COR-L47 (cell line): ENCODE data around the gene ITPRID2.

Experiments used
- DNase-seq: peaks from one replicate; lab custom pipeline; 2025; lab: John Stamatoyannopoulos, UW

The ITPRID2 gene

DNA sequence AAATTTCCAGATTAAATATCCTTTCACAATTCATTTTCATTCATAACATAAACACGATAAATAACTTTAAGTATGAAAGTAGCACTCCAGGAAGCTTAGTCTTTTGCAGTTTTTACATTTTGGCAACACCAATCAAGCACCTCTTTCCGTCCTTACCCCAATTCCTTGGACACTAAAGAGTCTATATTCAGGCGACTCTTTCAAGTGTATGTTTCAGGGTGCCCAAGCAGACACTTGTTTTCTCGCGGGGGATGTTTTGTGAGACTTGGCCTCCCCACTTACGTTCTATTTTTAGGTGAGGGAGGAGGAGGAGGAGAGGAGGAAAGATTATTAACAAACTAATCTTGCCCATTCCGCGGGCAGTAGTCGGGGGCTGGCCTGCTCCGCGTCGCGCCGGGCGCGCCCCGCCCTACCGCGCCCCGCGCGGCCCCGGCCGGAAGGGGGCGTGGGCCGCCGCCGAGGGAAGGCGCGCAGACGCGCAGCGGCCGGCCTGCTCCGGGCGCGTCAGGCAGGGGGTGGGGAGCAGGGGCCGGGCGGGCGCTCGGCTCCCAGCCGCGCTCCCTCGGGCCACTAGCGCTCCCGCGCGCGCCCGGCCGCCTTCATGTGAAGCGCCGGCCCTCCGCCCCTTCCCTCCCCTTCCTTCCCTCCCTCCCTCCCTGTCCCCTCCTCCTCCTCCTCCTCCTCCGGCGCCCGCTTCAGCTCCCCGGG lies at the start of gene ITPRID2:
Gene ITPRID2, plus strand, starts transcription at position 473 of the 708 bp plus-strand sequence. CDS start 337 bp downstream, outside the sequence.
- peak; percentile 85 for DNase-seq

DNA sequence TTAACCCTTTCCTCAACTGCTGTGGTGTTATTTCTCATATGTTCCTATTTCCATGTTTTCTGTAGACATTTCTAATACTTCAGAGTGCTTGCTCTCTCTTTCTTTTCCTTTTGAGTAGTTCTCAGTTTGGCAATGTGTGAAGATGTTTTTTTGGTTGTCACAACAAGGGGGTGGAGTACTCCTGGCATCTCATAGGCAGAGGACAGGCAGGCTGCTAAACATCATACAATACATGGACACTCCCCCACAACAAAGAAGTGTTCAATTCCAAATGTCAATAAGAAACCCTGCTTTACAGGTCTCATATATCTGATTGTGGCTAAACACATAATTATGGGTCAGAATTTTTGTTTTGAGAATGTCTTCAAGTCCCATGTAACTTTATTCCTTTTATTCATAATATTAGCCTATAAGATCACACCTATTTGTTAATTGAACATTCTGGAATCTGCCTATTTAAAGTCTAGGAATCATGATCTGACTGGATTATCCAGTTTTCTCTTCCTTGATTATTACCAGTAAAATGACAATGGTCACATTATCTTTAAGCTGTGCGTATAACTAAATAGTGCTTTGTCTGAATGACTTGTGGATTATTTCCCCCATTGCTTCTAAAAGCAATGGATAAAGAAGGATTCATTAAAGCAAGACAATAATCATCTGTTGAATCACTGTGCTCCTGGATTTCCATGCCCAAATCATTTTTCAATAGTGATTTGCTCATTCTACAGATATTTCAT lies 46.8 kb upstream of the ITPRID2 start:
- no peak for DNase-seq

DNA sequence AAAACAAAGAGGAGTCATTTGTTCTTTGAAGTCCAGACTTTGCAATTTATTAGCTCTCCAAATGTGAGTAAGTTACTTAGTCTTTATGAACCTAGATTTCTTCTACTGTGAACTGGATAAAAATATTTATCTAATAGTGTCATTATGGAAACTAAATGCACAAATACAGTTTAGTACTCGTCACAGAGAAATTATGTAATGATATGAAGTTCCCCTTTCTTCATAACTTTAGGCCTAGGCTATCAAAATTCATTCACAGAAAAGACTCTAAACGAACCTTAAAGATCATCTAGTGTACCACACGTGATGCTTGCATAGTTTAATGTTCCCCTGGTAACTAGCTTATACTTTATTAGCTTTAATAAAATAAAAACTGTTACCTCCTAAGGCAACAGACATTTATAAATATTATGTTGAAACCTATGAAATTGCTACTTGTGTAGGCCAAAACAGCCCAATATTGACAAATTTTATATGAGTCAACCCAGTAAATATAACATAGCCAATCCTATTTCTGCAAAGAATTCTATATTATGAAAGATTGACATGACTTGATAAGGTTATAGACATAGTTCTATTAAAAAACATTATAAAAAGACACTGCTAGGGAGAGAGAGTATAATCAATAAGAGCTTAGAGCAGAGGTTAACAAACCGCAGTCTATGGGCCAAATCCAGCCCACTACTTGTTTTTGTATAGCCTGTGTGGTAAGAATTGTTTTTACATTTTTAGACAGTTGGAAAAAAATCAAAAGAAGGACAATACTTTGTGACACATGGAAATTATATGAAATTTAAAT lies 44.9 kb upstream of the ITPRID2 start:
- no peak for DNase-seq

DNA sequence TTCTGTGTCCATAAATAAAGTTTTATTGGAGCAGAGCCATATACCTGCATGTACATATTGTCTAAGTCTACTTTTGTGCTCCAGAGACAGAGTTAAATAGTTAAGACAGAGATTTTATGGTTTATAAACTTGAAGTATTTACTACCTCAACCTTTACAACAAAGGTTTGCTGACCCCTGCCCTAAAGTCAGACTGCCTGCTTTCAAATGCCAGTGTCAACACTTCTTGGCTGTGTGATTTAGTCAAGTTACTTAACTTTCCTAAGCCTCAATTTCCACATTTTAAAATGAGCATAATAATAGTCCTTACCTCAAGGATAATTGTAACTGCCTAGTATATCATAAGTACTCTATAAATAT lies 44.4 kb upstream of the ITPRID2 start:
- DNase-seq, result no peak

DNA sequence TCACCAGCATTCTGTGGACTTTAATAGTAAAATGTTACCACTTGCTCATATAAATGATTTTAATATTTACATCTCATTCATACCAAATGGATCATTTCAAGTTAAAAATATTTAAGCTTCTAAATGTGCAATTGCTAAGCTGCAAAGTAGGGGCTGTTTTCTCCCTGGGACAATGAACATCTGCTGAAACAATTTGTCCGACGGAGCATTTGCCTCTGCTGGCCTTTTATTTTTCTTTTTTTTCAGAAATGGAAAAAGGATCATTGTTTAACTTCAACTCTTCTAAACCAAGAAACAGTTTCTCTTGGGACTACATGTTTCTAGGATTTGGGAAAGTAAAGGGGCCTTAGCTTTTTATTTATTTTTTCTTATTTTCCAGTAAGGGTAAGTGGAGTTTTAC lies 43.8 kb upstream of the ITPRID2 start:
- no peak for DNase-seq

DNA sequence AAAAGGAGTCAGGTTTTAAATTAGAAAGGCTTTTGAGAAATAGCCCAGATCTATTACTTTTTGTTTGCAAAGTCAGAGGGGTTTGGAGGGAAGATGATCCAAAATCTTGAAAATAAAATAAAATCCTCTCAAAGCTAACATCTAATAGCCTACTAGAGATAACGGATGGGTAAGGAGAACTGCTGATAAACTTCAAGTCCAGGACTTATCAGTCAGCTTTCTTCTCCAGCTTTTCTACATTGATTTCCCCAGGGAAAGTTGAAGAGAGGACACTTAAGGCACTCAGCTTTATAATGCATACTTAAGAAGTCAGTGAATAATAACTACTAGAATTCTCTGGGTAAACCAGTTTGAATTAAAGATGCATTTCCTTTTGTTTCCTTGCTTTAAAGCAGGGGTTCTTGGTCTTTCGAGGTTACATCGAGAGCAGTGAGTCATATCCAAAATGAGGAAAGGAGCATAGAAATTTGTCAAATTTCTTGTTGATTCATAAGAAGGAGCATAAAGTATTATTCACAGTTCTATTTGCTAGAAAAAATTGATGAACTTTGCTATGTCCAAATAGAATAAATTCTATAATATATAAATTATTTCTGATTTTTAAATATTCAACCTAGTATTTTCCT lies 43.2 kb upstream of the ITPRID2 start:
- DNase-seq, result no peak

DNA sequence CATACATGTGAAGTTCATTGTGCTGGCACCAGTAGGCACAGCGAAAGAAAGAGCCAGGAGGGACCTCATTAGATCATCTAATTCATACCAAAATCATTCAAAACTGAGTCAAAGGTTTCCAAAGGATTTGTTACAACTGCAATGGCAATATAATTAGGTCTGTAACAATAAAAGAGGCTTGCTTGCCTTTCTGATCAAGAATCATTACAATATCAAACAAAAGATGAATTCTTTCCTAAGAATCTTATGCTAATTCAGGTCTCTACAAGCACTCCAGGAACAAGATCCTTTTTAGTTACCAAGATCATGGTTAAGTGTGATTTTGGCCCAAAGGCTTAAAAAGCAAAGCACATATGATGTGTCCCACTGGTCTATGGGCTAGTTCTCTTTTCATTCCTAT lies 41.9 kb upstream of the ITPRID2 start:
- DNase-seq, result no peak

DNA sequence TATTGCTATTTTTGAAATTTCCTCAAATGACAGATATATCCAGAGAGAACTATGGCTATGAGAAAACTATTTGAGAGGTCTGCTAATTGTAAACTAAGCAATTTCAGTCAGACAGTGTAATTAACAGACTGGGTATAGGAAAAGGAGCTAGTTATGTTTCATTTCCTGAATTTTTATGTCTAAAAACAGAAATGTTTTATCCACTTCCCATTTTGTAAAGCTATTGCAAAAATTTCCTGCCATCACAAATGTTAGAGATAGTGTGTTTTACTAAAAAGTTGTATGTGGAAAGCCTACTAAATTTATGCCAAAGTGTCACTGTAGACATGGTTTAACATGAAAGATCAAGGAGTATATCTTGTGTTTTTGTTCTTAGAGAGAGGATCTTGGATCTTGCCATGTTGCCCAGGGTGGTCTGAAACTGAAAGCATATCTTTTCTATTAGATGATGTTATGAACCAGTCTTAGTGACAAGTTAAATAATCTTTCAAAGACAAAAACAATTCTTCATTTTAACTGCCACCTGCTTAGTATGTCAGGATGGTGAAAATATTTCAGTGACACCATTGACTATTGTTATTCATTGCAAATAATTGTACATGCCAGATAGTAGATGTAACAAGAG lies 40.5 kb upstream of the ITPRID2 start:
- DNase-seq, result no peak

DNA sequence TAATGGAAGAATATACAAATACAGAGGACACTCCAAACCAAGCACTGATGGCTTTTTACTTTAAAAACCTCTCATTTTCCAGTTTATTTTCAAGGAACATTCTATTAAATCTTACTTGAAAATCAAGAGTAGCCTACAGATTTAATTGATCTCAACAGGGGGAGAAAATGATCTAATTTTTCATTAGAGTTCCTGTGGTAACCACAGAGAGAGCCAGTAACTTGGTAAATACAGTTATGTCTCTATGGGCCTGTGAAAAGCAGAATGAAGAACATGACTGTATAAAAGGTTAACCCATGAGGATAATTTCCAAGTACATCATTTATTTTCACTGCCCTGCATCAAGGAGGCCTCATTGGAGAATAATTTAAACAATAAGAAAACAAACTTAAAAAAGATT lies 39.8 kb upstream of the ITPRID2 start:
- DNase-seq, result no peak

DNA sequence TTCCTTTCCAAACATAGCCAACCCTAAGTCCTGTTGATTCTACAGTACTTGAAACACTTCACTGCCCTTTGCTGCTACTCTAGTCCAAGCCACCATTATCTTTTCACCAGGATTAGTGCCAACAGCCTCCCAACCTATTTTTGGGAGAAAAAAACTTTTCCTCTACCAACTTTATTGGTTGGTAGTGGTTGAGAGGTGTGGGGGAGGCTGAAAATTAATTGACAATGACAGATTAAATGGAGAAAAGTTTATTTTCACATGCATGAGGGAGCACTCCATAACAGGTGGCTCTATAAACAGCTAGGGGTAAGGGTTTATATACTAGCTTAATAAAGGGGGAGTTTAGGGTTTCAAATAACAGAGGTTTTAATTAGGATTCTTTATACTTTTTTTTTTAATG lies 37.8 kb upstream of the ITPRID2 start:
- no peak for DNase-seq

DNA sequence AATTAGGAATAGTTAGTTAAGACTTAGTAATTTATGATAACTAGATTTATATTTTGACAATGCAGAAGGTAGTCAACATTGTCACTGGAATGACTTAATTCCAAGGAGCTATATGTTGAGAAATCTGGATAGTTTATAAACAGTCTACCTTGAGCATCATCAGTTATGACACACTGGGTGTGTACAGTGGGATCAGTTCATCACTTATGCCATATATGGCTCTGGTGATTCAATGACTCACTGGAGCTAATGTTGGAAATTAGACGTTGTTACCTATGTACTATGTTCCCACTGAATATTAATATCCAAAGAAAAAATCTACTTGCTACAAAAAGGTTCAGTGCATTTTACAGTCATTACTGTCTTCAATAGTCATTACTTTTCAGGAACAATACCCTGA lies 34.0 kb upstream of the ITPRID2 start:
- DNase-seq, result no peak

DNA sequence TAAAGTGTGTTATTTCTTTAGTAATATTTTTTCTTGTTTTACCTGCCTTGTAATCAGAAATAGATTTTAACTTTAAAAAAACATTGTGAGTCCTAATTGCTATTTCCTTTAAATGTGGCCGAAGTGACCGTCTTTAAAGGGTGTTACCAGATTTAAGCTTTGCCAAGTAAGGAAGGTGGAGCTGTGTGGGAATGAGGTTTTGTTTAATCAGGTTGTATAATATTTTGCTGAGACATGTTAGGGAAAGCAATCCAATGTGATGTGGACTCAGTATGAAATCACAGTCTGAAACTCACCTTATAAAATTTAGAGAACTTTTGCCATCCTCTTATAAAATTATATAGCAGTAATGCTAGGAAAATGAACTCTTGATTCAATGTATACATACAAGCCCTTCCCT lies 32.9 kb upstream of the ITPRID2 start:
- no peak for DNase-seq

DNA sequence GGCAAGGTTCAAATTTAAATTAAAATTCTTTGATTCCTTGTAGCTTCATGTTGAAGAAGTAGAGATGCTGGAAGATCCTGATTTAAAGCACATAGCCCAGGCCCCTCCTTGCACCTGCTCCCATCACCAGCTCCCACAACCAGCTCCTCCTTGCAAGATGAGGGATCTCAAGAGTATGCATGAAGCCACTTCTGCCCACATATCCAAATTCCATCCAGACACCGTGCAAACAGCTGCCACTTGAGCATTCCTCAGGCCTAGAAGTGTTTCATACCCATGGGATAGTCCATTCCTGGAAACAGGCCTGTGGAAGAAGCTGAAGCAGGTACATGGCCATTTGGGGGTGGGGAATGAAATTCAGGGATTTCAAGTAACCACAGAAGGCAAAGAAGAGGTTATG lies 32.4 kb upstream of the ITPRID2 start:
- DNase-seq, result no peak

DNA sequence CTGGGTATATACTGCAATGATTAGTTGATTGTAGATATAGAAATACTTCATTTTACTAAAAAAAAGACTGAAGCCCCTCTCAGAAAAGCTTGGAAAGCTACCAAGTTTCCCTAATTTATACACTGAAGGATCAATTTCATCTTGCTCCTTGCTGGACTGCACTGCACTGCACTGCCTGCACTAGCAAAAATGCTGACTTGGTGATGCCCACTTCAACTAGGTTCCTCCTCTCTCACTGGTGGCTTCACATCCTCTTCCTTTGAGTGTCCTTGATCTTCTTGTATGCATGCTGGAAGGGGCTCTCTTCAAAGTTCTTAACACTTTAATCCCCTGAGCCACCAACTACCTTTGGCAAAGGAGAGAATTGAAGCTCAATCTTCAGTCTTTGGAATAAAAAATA lies 31.7 kb upstream of the ITPRID2 start:
- DNase-seq, result no peak

DNA sequence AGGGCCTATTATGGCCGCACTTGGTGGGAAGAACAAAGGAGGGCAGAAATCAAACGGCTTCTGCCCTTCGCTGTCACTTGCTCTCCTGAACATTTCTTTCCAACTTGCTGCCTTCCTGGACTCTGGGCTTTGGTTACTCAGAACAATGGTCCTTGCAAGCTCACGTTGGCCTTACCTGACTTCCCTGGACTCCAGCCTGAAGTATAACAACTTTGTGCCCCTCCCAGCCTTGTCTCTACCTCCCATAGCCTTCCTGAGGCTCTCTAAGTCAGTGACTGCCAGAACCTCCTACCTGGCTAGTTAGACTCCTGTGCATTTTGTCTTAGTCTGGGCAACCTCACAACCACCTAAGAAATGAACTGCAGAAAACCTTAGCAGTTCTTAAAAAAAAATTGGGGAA lies 30.2 kb upstream of the ITPRID2 start:
- DNase-seq, result no peak

DNA sequence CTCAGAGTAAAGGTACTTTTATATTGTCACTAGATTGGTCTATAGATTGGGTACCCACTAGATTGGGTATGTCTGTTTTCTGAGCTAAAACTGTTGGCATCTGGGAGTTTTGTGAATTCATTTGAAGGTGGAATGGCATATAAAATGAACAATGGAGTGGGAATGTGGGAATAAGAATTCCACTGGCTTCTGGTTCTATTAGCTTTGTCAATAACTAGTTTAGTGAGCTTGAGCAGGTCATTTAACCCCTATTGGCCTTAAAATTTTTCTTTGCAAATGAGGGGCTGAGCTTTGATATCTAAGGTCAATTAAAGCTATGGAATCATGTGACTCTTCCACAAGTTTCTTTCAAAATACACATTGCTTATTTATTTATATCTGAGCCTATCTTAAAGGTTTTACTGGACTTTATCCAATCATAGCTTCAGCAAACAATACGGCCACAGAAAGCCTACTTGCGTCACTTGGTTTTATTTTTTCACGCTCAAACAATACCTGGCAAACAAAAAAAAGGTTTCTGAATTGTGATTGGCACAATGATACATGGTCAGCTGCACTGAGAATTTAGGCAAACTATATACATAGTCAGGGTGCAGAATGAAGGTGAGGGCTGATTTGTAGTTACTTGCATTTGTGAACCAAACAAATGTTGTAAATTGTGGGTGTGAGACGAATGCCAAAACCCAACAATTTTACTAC lies 28.8 kb upstream of the ITPRID2 start:
- DNase-seq, result no peak

DNA sequence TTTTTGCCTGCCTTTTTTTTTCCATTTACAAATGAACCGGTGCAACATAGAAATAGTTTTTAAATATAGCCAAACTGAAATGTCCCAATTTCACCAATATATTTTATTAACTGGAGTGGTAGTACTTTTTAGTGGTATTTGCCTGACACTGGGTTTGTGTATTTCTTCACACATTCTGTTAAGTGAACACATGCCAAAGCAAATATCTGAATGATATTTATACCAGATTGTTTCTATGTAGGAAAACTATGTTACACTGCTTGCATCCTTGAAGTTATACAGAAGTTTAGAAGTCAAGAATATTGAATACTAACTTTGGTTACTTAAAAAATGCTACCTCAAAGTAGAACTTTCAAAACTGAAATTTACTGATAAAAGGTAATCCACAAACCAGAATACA lies 19.4 kb upstream of the ITPRID2 start:
- no peak for DNase-seq

DNA sequence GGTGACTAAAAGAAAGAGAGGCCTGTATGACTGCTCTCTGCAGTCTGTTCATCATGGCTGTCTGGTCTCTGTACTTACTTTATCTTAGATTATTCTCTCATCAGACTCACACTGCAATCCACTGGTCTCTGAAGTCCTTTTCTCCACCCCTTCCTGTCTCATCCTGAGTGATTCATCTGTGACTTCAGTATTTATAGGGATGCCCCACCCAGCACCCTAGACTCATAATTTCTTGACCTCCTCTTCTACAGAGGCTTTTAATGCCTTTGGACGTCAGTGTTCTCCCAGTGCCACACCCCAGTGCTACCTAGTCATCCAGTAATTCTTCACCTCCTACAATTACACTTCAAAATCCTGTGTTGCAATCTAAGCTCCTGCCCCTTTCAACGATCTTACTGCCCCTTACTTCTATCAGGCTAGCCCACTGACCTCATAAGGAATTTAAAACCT lies 14.9 kb upstream of the ITPRID2 start:
- DNase-seq, result no peak

DNA sequence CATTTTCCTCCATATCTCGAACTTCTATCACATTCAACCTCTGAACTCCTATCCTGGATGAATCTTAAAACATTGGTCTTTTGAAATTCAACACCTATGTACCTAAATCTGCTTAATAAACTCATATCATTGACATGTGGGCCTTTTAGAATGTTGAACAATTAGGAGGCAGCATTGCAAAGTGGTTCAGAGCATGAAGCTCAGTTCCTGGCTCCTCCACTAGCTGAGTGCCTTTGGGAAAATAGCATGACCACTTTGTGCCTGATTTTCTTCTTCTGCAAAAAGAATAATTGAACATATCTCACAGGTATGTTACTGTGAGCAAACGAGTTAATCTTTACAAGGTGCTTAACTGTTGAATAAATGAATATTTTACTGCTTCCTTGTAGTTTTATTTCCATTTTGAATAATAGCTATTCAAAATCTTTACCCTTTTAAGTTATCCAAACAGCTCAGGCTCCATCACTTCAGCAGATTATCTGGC lies 14.3 kb upstream of the ITPRID2 start:
- DNase-seq, result no peak

DNA sequence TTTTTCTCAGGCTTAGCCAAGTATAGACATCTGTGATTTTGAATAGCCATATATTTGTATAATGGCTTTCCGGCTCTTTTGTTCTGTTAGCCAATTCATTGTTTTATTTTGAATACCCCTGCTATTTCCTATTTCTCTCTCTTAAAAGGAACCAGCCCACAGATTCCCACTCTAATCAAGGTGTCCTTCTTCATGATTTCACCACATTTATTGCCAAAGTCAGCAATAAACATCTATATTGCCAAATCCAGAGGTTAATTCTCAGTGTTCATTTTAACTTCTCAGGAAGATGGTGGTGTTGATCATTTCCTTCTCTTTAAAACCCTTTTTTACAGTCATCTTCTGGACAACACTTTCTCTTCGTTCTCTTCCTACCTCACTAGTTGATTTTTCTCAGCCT lies 13.1 kb upstream of the ITPRID2 start:
- DNase-seq, result no peak

DNA sequence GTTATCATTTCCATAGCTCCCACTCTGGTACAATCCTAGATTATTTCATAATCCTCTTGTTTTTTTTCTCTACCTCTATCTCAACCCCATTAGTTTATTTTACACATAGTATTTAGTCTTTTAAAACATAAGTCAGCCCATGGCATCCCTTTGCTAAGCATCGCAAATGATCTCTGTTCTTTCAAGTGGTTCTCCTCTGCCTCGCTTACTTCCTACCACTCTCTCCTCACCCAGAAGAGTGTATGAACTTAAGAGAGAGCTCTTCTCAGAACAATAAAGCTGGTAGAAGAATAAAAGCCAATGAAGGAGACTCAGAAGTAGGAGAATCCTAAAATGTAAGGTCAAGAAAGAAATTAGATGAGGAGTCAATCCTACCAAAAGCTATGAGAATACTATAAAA lies 12.2 kb upstream of the ITPRID2 start:
- no peak for DNase-seq
